Measurements from ENCODE around the gene ERC2.

ERC2 gene

DNA sequence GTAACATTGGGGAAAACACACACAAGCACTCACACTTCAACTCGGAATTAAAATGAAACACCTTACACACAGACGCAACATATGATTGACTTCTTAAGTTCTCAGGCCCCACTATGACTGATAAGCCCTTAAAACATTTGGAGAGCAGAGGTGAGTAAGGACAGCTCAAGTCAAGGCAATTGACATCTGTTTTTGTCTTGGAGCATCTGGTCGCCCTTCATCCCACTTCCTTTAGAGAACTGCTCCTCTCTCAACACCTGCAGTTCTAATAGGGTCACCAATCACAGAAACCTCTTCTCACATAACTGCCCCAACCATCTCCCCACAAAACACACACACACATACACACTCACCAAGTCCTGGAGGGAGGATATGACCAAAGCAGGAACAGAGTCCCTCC lies 43.4 kb downstream of the ERC2 start:
- DNase-seq (ENCODE audit: low read depth, low spot score), result no peak

DNA sequence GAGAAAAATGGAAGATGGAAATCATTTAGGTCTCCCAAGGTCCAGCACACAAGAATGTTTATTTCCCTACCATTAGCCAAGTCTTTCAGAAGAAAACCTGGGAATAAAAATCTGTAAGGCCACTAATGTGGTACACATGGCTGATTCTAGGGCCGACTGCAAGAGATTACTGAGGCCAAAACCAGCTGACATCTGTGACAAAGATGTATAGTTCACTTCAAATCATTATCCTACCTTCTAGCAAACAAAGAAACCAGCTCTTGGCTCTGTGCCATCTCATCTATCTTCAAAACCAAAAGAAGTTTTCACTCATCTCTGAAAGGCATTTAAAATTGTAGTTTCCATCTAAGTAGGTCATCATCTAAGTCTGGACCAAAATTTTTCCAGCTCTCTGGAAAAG lies 43.9 kb downstream of the ERC2 start:
- DNase-seq (ENCODE audit: low read depth, low spot score), result no peak

DNA sequence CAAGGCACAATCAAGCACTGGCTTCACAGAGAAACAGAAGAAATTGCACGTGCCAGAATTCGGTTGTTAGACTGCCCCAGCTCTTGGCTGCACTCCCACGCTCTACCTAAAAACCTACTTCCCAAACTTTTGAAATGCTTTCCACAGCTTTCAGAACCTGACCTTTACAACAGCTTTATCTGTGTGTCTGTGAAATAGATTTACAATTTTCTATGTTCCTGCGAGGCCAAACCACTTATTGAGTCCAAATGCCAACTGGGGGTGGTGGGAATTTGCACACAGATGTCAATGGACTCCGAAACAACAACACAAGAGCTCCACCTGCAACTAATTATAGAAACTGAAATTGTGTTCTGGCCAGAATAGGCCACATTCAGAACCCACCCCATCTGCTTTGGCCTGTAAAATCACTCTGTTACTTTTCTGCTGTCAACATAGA lies 44.6 kb downstream of the ERC2 start:
- no peak for DNase-seq (ENCODE audit: low read depth, low spot score)

DNA sequence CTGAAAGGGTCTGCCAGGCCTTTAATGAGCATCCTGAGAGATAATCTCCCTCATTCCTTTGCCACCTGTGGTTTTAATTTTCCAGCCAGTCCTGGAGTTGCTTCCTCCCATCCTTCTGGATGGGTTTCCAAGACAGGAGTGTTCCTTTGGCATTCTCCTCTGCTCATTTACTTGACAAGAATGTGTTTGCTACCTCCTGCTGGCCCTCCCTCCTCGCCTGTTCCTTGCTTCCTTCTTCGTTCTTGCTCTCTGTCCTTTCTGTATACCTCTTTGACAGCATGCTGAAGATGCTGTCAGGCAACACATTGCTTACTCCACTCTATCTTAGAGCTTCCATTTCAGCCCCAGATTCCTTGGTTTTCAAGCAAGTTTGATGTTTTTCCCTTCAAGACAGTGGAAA lies 46.0 kb downstream of the ERC2 start:
- no peak for DNase-seq (ENCODE audit: low read depth, low spot score)

DNA sequence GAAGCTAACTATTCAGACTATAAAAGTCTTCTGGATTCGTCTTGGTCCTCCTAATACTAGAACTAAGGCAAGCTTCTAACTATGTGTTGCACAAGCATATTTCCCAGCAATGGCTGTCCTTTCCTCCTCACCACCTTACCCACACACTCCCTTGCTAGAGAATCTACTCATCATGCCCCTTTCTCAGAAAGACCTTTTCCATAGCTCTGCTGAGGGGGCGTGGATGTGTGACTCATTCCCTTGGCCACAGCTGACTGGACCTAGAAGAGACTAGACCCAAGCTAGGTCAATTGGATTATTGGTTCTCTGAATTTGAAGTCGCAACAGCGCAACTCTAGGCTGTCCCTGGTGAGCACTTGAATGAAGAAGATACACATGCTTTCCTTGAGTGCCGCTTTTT lies 47.1 kb downstream of the ERC2 start:
- no peak for DNase-seq (ENCODE audit: low read depth, low spot score)

DNA sequence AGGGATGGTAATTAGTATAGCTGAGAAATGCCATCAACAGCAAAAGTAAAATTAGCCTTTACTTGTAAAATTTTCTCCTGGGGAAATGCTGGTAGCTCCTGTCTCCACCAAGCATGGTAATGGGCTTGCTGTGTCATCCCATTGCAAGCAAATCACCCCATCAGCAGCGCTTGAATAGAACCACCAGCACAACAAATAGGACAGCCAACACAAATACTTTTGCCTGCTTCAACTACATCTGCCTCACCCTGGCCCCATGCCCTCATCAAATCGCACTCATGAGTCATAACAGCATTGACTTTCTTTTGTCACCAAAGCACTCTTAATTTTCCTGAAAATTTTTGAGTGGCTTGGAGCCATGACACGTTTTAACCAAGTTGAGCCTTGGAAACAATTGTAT lies 52.6 kb downstream of the ERC2 start:
- no peak for DNase-seq (ENCODE audit: low read depth, low spot score)

DNA sequence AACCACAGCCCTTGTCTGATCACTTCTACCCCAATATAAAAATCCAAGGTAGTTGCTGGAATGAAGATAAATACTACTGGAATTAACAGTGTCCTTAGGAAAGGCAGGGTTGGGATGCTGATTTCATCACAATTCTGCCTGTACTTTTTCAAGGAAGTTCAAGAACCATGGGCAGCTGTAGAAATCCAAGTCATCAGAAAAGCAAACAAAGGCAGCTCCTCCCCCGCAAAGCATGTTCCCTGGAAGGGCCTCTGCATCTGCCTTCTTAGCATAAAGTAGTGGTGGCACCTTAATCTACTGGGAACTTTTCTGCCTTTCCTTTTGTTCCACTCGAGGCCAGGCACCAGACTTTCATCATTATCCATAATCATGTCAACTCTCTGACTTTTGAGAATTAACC lies 54.4 kb downstream of the ERC2 start:
- DNase-seq (ENCODE audit: low read depth, low spot score), result no peak

DNA sequence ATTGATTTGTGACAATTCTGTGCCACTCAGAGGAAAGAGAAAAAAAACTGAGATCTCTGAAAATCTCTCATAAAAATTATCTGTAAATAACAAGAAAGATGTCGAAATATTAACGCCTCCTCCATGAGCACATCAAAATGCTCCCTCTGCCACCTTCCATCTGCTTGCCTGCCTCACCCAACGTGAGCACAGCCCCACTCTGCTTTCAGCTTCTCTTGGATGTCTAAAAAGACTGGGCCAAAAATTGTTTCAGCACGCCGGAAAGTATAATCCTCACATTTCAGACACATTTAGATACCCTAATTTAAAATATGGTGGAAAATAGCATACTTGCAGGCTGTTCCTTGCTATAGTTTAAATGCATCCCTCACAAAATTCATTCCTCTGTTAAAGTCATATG lies 57.1 kb downstream of the ERC2 start:
- DNase-seq (ENCODE audit: low read depth, low spot score), result no peak

DNA sequence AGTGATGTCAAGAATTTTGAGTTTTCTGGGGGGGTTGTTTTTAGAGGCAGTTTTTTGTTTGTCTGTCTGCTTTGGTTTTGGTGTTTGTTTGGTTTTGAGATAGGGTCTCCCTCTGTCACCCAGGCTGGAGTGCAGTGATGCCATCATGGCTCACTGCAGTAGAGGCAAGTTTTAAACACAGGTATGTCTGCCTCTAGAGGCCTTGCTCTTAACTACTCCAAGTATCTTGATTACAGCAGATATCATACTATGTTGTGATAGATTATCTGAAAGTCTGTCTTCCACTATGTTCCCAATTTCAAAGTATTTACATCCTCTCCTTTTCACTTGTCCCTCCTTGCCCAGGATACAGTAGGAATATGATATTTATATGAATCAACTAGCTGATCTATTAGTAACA lies 57.7 kb downstream of the ERC2 start:
- no peak for DNase-seq (ENCODE audit: low read depth, low spot score)

DNA sequence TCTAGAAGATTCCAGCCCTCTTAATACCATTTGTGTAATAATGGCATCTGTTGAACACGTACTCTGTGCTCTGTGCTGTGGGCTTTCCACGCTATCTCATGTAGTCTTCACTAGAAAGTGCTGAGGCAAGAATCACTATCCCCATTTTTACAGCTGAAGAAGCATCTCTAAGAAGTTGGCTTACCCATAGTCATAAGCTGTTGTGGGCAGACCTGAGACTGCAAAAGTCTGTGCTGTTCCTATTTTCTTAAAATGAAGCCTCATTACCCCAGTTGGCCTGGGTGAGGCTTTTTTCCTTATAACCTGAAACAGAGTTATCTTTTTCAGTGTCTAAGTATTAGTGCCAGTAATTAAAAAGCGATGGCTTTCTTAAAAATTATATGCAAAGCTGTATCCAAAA lies 58.5 kb downstream of the ERC2 start:
- no peak for DNase-seq (ENCODE audit: low read depth, low spot score)

DNA sequence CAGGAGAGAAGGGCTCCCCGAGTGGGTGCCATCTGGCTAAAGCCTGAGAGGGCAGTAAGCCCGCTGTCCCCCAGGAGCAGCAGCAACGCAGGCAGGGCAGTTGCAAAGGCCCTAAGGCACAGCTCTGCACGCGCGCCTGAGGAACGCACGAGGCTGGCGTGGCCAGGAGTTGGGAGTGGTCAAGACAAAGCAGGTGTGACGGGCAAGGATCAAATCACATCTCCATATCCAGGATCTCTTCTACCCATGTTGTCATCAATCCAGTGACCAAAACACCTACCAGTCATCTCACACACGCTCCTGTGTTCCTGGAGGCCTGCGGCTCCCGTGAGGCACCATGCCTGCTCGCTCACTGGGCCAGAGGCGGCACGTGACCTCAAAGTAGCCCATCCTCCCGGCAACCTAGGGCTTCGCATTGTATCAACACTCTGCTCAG lies 59.5 kb downstream of the ERC2 start:
- DNase-seq (ENCODE audit: low read depth, low spot score), result no peak

DNA sequence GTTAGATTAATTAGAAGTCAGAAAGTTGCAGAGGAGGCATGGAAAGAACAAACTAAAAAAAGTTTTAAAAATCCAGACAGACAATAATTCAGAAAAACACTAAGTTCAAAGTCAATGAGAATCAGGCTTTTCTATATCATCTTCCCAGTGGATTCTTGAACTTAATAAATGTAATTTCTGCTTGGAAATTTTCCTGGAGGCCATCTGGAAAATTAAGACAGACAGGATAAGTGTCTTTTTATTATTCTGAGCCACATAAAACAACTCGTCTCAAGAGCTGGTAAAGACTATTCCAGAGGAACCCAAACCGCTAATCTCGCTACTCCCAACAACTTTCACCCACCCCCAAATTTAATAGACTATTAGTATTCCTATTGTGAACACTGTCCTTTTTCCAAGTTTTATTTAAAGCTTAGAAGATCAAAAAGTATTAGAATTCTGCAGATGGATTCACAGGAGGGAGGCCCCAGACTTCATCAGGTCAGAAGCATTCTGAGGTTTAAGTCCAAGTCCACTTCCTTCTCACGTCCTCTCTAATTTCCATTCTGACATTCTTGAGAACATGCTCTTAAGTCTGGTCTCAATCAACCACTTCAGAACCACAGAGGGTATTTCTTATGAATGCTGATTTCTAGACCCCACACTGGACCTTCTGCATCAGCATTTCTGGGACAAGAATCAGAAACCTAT lies 61.3 kb downstream of the ERC2 start:
- no peak for DNase-seq (ENCODE audit: low read depth, low spot score)

DNA sequence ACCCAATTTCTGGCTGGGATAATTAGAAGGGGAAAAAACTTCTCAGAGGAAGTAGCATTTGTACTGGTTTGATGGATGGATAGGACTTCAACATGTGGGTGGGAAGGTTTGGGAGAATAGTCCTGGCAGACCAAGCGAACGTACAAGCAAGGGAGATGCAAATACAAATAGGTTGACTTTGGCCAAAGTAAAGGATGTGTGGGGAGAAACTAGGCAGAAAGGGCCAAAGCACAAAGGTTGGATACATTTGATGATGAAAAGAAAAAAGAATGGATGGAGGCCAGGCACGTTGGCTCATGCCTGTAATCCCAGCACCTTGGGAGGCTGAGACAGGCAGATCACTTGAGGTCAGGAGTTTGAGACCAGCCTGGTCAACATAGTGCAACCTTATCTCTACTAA lies 63.4 kb downstream of the ERC2 start:
- no peak for DNase-seq (ENCODE audit: low read depth, low spot score)

DNA sequence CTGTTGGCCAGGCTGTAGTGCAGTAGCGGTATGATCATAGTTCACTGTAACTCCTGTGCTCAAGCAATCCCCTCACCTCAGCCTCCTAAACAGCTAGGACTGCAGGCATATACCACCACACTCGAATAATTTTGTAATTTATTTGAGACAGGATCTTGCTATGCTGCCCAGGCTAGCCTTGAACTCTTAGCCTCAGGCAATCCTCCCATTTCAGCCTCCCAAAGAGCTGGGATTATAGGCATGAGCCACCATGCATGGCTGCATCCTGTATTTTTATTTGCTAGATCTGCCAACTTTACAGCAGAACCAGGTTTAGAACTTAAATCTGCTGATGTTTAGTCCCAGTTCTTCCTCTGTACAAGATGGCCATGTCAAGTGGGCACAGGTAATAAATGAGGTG lies 69.6 kb downstream of the ERC2 start:
- no peak for DNase-seq (ENCODE audit: low read depth, low spot score)

DNA sequence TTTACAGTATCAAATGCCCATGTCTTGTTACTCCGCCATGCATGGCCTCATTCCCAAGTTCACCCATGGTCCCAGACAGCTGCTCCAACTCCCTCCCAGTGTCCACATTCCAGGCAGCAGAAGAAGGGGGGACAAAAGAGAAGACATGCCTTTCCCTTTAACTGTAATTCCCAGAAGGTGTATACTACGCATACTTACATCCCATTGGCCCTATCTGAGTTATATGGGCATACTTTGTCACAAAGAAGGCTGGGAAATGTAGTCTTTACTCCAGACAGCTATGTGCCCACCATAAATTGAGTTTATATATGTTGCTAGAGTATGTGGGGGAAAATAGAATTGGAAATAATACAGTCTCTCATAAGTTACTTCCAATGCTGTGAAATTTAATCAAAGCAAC lies 70.5 kb downstream of the ERC2 start:
- DNase-seq (ENCODE audit: low read depth, low spot score), result no peak

DNA sequence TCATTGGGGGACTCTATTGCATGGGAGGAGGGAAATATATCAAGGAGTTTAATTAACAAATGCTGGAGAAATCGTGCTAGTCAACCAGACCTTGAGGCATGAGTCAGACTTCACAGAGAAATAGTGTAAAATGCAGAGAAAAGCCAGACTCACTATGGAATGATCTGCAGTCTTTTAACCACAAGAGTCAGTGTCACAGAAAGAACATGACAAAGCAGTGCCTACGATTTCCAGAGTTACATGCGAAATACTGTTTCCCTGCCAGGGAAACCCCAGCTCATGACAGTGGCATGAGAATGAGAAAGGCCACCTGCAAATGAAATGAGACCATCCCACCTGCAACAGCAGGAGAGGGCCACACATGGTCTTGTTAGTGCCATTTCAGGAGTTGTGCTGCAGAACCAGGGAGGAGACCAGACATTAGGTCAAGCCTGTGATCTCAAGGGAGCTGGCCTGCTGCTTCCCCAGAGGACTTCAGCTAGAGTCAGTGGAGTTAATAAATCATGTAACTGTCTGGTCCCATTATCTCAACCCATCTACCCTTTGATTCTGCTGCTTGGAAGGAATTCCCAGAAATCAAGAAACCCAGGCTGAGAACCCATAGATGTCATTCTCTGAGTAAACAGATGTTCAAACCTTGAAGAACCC lies 79.0 kb downstream of the ERC2 start:
- DNase-seq (ENCODE audit: low read depth, low spot score), result no peak

DNA sequence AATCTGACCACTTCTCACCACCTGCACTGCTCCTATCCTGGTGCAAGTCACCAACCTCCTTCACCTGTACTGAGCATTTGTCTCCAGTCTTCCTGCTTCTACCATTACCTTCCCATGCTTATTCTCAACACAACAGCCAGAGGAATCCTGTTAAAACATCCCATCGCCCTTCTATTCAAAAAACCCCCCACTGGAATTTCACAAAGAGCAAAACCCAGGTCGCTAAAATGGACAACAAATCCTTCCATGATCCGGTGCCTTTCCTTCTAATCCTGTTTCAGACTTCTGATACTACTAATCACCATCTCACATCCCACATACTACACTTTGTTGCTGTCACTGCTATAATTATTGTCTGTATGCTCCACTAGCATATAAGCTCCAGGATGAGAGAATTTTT lies 85.2 kb downstream of the ERC2 start:
- no peak for DNase-seq (ENCODE audit: low read depth, low spot score)

DNA sequence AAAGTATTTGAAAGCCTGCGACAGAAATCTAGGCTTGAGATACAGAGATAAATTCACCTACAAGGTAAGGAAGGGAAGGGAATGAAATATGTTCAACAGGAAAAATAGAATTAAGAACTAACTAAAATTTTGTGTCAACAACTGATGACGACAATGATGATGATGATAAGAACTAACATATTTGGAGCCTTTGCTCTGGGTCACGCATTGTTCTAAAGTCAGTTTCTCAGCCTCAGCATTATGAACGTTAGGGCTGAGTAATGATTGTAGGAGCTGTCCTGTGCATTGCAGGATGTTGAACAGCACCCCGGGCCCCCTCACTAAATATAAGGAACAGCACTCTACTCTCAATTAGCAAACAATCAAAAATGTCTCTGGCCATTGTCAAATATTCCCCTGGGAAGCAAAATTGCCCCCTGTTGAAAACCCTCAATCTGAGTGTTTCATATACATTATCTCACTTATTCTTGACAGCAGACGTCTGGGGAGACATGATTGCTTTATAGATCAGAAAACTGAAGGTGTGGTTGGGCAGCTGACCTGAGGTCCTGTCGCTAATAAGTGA lies 88.5 kb downstream of the ERC2 start:
- DNase-seq (ENCODE audit: low read depth, low spot score), result no peak

DNA sequence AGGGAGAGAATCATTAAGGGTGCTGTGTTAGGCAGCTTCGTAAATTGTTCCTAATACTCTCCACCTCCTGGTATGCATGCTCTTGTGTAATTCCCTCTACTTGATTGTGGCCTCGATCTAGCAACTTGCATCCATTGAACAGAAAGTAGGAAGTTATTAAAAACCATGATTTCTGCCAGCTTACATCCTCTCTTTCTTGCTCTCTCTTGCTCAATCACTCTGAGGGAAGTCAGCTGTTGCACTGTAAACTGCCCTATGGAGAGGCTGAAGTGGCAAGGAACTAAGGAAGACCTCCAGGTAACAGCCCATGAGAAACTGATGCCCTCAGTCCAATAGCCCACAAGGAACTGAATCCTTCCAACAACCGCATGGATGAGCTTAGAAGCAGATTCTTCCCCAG lies 92.6 kb downstream of the ERC2 start:
- DNase-seq (ENCODE audit: low read depth, low spot score), result no peak

DNA sequence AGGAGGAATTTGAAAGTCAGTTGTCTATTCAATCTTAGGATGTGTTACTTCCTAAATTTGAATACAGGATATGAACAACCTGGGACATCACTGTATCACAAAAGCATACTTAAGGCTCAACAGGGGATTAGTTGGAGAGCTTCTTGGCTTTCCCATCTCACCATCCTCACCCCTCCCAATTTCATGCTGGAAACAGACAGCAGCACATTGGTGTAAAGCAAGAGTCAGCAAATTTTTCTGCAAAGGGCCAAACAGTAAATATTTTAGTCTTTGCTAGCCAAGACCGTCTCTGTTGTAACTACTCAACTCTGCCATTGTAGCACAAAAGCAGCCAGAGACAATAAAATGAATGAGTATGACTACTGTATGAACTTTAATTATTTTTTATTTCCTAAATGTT lies 94.9 kb downstream of the ERC2 start:
- DNase-seq (ENCODE audit: low read depth, low spot score), result peak; percentile 48

DNA sequence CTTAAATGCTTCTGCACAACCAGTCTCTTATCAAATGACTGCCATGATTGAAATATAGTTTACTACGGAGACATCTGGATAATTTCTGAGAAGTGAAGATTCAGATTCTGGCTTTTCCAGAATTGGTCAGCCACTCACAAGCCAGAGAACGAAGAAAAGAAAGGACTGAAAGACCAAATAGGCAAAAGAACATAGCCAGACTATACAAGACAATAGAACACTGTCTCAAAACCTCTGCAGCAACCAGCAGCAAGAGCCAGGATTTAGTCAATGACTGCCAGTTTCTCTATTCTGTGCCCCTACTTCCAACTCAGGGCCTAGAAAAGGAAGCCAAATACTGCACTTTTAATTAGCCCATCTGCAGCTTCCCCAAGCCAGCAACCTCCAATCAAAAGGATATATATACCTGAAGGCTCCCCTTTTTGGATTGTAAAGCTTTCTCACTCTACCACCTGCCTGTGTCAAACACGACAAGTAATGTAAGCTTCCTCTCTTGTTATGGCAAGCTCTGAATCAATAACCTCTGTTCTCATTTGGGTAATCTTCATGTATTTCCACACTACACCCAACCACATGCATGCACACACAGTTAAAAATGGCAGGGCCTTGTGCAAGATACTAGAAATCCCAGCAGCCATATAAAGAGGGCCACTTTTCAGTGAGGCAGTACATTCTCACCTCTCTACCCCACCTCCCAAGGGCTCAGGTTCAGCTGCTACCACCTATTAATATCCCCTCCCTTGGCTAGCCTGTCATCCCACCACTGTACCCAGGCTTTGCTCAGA lies 97.1 kb downstream of the ERC2 start:
- DNase-seq (ENCODE audit: low read depth, low spot score), result no peak

DNA sequence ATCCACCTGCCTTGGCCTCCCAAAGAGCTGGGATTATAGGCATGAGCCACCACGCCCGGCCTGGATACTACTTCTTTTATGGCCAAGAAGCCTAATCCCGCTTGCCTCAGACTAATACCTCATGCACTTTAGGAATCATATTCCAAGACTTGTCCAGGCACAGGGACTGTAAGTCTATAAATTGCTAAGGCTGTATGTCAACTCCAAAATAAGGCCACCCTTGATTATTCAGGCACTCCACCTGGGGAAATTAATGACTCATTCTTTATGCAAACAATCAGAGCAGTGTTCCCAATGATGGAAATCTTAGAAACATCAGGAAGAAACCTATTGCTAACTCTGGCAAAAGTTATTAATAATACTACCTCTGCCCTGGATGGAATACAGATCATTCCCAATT lies 98.4 kb downstream of the ERC2 start:
- DNase-seq (ENCODE audit: low read depth, low spot score), result no peak

DNA sequence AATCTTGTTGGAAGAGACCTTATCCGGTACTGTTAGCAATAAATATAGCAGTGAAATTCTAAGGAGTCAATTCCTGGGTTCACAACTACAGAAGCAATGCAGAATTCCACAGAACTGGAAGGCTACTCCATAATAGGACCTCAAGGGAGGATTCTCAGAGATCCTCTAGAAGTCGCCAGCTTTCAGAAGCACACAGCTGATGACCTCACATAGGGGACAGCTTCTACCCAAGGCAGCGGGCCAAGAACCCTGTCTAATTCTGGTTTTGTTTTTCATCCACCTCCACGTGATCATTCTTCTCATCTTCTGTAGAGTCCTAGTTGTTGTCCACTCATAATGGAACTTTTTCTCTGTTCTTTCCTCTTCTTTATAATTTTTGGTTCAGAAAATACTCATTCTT lies 99.4 kb downstream of the ERC2 start:
- no peak for DNase-seq (ENCODE audit: low read depth, low spot score)
